NCI-H2196 treated with DMSO at 0.1 percent for 48 hours (cell line): Measurements from ENCODE around the gene CLASP1.

Source experiments
- DNase-seq: peaks from one replicate; lab custom pipeline; 2025; ENCODE audit not compliant: unreplicated experiment; lab: John Stamatoyannopoulos, UW

CLASP1 gene

DNA sequence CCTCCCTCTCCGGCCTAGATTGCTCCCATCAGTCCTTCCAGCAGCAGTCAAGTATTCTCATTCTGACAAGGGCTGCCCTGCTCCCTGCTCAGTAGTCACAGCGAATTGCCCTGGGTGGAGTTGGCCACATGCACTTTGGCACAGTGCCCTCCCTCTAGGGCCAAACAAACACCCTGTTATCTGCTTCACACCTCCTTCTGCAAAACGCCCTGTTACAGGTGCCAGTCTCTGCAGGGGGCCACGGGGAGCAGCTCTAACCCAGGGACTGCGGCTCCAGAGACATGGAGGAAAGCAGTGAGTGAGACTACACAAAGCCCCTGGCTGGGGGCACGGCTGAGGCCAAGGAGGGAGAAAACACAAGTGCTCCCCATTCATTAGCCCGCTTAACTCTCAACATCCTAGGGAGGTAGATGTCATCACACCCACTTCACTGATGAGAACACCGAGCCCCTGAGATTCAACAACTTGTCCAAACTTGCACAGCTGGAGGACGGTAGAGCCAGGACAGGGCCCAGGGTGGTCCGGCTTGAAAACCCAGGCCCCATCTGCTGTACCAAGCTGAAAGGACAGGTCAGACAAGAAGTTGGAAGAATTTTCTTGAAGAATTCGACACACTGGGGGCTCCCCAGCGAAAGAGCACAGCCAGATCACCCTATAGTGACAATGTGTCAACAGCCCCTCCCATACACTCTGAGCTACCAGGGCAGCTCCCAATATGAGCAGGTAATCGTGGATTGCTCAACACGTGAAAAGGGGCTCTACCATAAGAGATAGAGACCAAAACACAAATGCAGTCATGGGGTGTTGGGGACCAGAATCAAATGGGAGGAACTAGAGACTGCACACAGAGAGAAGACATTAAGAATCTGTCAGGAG lies 355.6 kb downstream of the CLASP1 start:
- DNase-seq, result peak; percentile 70

GRCh38 chr2:121291251-121291580 lies 358.0 kb downstream of the CLASP1 start:
- DNase-seq, result no peak

DNA sequence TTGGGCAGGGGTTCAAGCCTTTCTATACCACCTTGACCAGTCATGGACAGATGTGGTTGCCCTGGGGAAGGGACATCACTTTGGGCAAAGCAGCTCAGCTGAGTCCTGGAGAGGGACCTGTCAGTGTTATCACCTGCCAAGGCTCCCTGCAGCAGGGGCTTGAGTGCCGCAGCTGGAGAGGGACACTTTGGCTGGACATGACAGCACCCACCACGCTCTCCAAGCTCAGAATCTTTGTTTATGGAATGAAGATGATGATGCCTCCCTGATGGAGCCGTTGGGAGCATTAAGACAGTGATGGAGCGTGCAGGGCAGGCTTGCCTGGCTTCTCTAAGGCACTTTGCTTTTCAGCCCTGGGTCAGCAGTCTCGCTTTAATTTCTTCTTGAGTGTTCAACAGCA lies 360.0 kb downstream of the CLASP1 start:
- DNase-seq, result no peak

DNA sequence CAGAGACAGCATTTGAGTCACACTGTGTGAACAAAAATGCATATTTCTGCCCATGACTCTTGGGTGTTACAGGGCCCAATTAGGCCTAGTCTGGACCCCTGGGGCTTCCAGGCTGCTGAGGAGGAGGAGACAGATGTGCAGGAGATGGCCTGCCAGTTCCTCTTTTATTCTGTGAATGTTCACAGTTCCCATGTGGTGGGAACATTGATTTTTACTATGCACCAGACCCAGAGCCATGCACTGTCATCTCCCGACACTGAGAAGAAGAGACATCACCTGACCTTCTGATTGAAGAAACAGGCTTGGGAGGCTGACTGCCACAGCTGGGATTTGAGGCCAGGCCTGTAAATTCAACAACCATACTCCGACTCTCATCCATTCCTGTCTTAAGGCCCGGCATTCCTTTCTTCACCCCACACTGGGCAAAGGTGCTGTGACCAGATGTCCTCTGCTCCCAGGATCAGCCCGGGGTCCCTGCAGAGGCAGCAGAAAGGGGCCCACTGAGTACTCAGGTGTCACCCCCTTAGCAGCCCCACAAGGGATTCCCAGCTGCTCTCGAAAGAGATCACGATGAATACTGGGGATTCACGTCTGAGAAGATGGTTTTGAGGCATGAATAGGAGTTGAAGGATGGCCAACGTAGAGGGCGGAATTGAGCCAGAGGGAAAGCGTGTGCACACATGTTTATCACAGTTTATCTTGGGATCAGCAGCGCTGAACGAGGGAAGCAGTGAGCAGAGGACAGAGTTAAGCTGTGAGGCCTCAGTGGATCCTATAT lies 360.6 kb downstream of the CLASP1 start:
- DNase-seq, result no peak

- DNase-seq, result no peak
Observed at GRCh38 chr2:121287956-121288355, 361.3 kb downstream of the CLASP1 start.
